K562 (cell line): ENCODE data around the gene TP53RK. TPM values are rescaled to one million over a fixed set of nuclear protein-coding genes. Genes with fewer than 3 reads are reported as not detected.

Experiments used
- E2F6 ChIP-seq, 2 experiments: IDR thresholded peaks; 2 replicates each; pipeline ENCODE4 v1.6.1; 2011; ENCODE audit warnings: borderline replicate concordance in 1 of 2, control low read depth in 1 of 2, low read depth in 1 of 2, low read length in 1 of 2, mild to moderate bottlenecking in 1 of 2, mixed read lengths in 1 of 2, moderate library complexity in 1 of 2; ENCODE audit not compliant: insufficient read depth in 1 of 2, insufficient read length in 1 of 2, poor library complexity in 1 of 2, severe bottlenecking in 1 of 2; ENCODE audit errors: extremely low read depth in 1 of 2
- EGR1 ChIP-seq: fragments of 450-650 bp; conservative IDR thresholded peaks from 2 replicates; pipeline ENCODE4 v1.6.1; 2017; ENCODE audit warnings: mild to moderate bottlenecking
- NBN ChIP-seq: fragments of 450-650 bp; IDR thresholded peaks from 2 replicates; pipeline ENCODE4 v1.6.1; 2016; ENCODE audit warnings: low read depth, mild to moderate bottlenecking
- PHF8 ChIP-seq: fragments of 200-600 bp; sonication (generic); IDR thresholded peaks from 2 replicates; pipeline ENCODE4 v1.6.1; 2012; ENCODE audit warnings: mixed run types, mild to moderate bottlenecking, inconsistent platforms, low read length, moderate library complexity, borderline replicate concordance
- POLR2G ChIP-seq: fragments of 200-400 bp; formaldehyde crosslinking; IDR thresholded peaks from 2 replicates; pipeline ENCODE4 v1.6.1; 2017; ENCODE audit warnings: low read depth, mild to moderate bottlenecking, antibody characterized with exemption, low read length, moderate library complexity
- RBM17 ChIP-seq: fragments of 200-400 bp; formaldehyde crosslinking; IDR thresholded peaks from 2 replicates; pipeline ENCODE4 v1.6.1; 2017; ENCODE audit warnings: low read depth, mild to moderate bottlenecking, low read length, borderline replicate concordance
- SRF ChIP-seq, 2 experiments: fragments of 250-450, 450-650 bp in 1 of 2; sonication (Bioruptor Pico) in 1 of 2; sonication (generic) in 1 of 2; formaldehyde crosslinking; IDR thresholded peaks; 2 replicates each; pipeline versions ENCODE4 v1.5.0 to v1.5.1; 2020 to 2022; ENCODE audit warnings: mild to moderate bottlenecking in 1 of 2, missing genetic modification reagents in 1 of 2
- ZNF134 ChIP-seq: fragments of 250-450 bp; sonication (Bioruptor Pico); conservative IDR thresholded peaks from 2 replicates; pipeline ENCODE4 v1.4.0; 2020
- ZNF740 ChIP-seq, 3 experiments: fragments of 200-800 bp in 1 of 3; sonication (Bioruptor generic) in 1 of 3; sonication (generic) in 1 of 3; formaldehyde crosslinking in 1 of 3; IDR thresholded peaks; 2 replicates each; pipeline versions ENCODE4 v1.6.1 to v1.8.0; 2016 to 2022; ENCODE audit warnings: mild to moderate bottlenecking in 2 of 3, missing compliant biosample characterization in 2 of 3, missing genetic modification characterization in 2 of 3, missing genetic modification reagents in 1 of 3
- polyA plus RNA-seq, 8 experiments: library from polyadenylated mRNA; depleted of rRNA in 4 of 8; stranded (reverse) in 5 of 8; unstranded in 3 of 8; fragments of >200 nt; fragmentation: Nextera tagmentation in 2 of 8; fragmentation: Illumina TruSeq in 1 of 8; extraction: Ambion mirVana in 2 of 8; extraction: Trizol in 1 of 8; gene quantifications; 2 replicates each; pipeline versions ENCODE4 v1.2.1 to v1.2.3, GENCODE V29; 2011 to 2014; ENCODE audit warnings: inconsistent platforms in 1 of 8, missing spikeins in 1 of 8
- total RNA-seq, 7 experiments: library from RNA; depleted of rRNA in 6 of 7; stranded (reverse); fragments of >200 nt in 6 of 7; fragmentation: Illumina TruSeq in 2 of 7; extraction: Trizol in 2 of 7; gene quantifications; 2 replicates each; pipeline versions ENCODE4 v1.2.1 to v1.2.3, GENCODE V29; 2011 to 2021; ENCODE audit warnings: low replicate concordance in 1 of 7
- TF ChIP-seq, protein P1 (sequence below): fragments of 450-650 bp; IDR thresholded peaks from 2 replicates; pipeline ENCODE4 v1.6.1; 2014; ENCODE audit warnings: low read depth, mild to moderate bottlenecking, moderate library complexity, borderline replicate concordance
- TF ChIP-seq, protein P2 (sequence below): fragments of 200-800 bp; sonication (Bioruptor generic); IDR thresholded peaks from 2 replicates; pipeline ENCODE4 v1.6.1; 2017; ENCODE audit warnings: missing genetic modification characterization, missing compliant biosample characterization

TP53RK gene
- total and polyA plus RNA-seq, 9 of the 15 experiments (the other 6 are each of a cell fraction or from before 2014, with no cell fraction given), result 2.9 to 43.5 (median 17.2) TPM

DNA sequence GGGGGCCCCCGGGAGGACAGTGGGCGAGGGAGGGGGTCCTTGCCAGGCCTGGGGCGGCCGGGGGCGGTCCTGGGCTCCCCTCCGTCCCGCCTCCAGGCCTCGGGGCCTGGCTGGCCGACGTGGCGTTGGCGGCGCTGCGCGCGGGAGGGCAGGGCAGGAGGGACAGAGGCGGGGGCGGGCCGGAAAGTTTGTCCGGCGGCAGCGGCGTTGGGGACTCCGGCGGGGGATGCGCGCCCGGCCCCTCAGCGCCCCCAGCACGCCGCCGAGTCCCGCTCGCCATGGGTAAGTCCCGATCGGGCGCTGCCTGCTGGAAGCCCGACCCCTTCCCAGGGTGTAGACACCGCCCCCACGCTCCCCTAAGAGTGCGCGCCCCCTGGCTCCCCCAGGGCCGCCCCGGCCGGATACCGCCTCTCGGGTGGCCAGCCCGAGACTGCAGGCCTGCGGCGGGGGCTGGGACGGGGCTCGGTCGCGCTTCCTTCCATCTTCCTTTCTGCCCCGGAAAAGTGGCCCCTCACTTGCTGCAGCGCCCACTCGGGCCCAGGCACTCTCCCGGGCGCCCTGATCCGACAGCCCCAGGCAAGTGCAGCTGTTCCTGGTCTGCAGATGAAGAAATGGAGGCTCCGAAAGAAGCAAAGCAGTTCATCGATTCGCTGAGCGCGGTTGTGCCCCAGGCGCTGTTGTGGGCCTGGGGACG, 20.4 kb upstream of the TP53RK start, which contains the start of gene SLC2A10 (continued):
- TF ChIP-seq SRF (CRISPR knock-in tag; IDR thresholded peaks at IDR 0.05) (no peak), EGR1 (peak; percentile 52), ZNF740 (CRISPR knock-in tag; IDR thresholded peaks at IDR 0.05) (0 out of 2 replicates have a peak, but pooled peaks have one; percentile 26), ZNF740 (tag; IDR thresholded peaks at IDR 0.05) (no peak), RBM17 (no peak), ZNF134 (CRISPR knock-in tag) (no peak), NBN (no peak), PHF8 (peak; percentile 33; the same call in 1 of the 2 replicates), E2F6 (IDR thresholded peaks at IDR 0.05; ENCODE audit: borderline replicate concordance in 1 of 2, extremely low read depth in 1 of 2, insufficient read depth in 1 of 2, insufficient read length in 1 of 2, low read depth in 1 of 2, low read length in 1 of 2, poor library complexity in 1 of 2, severe bottlenecking in 1 of 2) (peak in 1 of 2 experiments; percentile 81), POLR2G (peak; percentile 28)
- TF ChIP-seq, protein P1, sequence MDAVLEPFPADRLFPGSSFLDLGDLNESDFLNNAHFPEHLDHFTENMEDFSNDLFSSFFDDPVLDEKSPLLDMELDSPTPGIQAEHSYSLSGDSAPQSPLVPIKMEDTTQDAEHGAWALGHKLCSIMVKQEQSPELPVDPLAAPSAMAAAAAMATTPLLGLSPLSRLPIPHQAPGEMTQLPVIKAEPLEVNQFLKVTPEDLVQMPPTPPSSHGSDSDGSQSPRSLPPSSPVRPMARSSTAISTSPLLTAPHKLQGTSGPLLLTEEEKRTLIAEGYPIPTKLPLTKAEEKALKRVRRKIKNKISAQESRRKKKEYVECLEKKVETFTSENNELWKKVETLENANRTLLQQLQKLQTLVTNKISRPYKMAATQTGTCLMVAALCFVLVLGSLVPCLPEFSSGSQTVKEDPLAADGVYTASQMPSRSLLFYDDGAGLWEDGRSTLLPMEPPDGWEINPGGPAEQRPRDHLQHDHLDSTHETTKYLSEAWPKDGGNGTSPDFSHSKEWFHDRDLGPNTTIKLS, result peak; percentile 44; the same call in 1 of the 2 replicates
- TF ChIP-seq, protein P2, sequence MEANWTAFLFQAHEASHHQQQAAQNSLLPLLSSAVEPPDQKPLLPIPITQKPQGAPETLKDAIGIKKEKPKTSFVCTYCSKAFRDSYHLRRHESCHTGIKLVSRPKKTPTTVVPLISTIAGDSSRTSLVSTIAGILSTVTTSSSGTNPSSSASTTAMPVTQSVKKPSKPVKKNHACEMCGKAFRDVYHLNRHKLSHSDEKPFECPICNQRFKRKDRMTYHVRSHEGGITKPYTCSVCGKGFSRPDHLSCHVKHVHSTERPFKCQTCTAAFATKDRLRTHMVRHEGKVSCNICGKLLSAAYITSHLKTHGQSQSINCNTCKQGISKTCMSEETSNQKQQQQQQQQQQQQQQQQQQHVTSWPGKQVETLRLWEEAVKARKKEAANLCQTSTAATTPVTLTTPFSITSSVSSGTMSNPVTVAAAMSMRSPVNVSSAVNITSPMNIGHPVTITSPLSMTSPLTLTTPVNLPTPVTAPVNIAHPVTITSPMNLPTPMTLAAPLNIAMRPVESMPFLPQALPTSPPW (CRISPR knock-in tag), result peak; percentile 59
